ENCODE measurements around the gene NT5DC3.

DNA sequence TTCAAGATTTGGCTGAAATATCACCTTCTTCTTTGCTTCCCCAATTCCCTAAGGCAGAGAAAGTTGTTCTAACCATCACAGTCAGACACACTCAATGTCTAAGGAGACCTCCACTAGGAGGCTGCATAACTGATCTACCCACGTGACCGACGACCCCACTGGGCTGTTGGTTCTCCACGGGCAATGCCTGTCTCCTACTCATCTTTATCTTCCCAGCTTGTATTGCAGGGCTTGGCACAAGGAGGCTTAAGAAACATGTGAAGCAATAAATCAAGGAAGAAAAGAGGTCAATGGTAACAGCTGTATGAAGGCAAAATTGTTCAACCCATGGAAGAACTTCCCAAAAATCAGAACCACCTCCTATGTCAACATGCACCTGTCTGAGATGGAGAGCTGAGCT, 27.1 kb downstream of the NT5DC3 start:
- no peak for TF ChIP-seq GATA2 (IDR thresholded peaks at IDR 0.05; ENCODE audit: low read depth, low read length)
- TF ChIP-seq GATA3 (IDR thresholded peaks at IDR 0.05; ENCODE audit: low read depth, low read length) = no peak
